Activated CD8-positive, alpha-beta memory T cell treated with anti-CD3 and anti-CD28 coated beads for 4 hours (primary cell): Measurements from ENCODE around the gene SLC38A2.
"Not testable (repeated sequence)": the region's sequence is repeated elsewhere in the genome, so short reads cannot be mapped to it uniquely, and the experiment has no call there.

Experiments used
- DNase-seq, 2 donors: peaks; one replicate each; pipeline ENCODE4 v3.0.0-alpha.2; 2020; ENCODE audit warnings: low read depth in 2 of 2

SLC38A2 gene

DNA sequence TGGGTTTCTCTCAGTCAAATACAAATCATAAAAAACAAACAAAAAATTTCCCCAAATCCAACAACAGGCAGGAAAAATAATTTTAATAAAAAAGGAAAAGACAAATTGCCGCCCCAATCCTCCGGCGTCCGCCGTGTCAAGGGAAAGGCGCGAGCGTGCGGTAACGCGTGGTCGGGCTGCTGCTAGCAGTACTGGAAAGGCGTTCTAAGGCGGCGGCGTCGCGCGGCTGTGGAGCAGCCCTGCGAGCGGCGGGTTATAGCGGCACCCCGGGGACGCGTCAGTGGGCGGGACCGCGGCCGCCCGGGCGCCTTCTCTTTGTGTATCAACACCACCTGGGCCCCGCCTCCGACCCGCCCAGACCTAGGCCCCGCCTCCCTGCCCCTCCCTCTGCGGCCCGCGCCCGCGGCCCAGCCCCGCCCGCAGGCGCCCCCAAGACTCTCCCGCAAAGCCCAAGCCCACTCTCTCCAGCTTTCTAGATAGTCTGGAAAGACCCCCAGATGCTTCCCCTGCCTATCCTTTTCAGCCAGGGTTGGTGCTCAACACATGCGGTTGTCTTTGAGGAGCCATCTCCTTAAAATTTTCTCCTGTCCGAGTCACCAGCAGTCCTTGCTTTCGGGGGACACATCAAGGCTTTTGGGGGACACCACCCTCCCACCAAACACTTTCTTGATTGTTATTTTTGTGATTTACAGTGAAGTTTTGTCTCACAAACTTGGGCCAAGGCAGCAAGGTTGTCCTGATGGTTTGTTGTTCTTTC is at the start of gene SLC38A2:
SLC38A2 (minus strand) TSS at position 230 of the 757 bp plus-strand sequence. CDS start 1,480 bp downstream, outside the sequence.
- peak; percentile 93 to 95 for DNase-seq

DNA sequence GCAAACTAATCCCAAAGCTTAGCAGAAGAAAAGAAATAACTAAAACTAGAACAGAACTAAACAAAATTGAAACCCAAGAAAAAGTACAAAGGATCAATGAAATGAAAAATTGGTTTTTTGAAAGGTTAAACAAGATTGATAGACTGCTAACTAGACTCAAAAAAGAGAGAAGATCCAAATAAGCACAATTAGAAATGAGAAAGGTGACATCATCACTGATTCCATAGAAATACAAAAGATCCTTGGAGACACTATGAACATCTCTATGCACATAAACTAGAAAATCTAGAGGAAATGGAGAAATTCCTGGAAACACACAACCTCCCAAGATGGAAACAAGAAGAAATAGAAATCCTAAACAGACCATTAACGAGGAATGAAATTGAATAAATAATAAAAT is 47.1 kb upstream of the SLC38A2 start:
- no peak for DNase-seq

DNA sequence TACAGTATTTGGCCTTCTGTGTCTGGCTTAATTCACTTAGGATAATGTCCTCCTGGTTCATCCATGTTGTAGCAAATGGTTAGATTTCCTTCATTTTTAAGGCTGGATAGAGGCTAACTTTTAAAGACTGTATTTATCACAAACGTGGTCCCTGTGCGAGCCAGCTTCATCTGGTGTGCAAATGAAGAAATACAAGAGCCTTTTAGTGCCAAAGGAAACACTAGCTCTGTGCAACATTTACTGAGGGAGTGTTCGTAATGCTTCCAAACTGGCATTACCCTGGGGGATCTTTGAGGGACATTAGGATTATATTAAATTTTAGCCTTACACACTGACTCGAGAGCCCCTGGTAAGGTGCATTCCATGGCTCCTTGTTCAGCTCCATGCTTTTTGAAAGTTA is 43.0 kb upstream of the SLC38A2 start:
- no peak for DNase-seq

DNA sequence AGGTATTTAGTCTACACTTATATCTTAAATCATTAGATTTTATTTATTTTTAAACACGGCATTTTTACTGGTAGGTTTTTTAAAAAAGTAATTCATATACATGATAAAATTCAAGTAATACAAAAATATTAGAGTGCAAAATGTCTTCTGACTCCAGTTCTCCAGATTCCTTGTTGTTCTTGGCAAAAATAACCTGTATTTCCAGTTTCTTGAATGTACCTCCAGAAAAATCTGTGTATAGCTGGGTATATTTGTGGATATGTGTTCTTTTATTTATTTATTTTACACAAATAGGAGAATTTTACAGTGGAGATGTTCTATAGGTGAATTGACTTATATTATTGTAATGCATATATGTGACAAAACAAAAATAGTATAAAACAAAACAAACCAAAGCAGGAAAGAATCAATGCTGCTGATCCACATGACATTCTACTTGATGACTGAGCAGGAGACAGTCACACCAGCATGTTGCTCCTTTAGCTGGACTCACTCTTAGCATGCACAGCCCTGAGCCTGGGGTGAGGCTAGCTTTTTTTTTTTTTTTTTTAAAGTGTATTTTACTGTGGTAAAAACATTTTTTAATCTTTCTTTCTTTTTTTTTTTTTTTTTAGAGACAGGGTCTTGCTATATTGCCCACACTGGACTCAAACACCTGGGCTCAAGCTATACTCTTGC is 42.2 kb upstream of the SLC38A2 start:
- DNase-seq, result no peak

DNA sequence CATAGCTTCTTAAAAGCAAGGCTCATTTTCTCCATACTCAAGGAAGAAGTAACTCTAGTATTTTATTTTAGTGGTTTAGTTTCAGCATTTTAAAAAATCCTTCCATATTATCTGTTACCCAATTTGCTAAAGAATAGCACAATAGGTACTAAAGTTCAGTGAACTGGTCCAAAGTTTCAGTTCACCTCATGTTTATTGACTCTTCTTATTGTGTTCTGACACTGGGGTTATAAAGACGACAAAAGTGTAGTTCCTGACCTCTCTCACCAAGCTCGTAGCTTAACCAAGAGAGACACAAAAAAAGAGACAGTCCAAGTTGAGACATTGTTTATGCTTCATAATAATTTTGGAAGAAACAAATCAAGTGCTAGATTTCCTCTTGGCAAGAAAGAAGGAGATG is 40.8 kb upstream of the SLC38A2 start:
- no peak for DNase-seq

DNA sequence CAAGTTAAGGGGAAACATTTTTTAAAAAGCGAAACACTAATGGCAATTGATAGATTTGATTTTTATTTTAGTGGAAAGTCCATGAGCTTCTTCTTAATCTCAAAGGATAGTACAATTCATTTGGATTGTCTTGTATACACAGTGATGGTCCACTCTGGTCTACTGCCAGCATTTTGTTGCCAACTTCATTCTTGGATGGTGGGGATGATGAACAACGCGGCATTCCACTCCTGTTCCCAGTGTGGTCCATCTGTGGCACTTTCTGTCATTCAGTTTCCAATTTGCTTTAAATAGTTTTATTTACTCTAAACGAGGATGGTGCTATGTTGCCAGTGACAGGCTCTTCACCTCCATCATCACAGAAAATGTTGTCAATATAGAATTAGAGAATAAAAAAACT is 40.3 kb upstream of the SLC38A2 start:
- DNase-seq, result no peak

DNA sequence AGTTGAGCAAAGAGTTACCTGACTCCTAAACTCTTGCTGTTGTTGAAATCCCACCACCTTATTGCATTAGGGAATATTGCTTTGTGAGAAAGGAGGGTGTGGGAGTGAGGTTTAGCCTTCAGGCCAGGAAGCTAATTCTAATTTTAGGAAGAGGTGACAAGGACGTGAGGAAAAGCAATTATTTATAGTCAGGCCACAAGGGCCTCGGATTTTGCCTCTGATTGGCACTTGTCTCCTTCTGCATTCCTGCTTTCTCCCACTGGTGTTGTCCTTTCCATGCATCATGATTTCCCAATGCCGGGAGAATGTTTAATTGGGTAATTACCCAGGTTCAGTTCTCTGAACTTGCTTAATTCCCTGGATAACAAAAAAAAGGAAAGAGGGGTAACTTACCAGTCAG is 37.9 kb upstream of the SLC38A2 start:
- no peak for DNase-seq

DNA sequence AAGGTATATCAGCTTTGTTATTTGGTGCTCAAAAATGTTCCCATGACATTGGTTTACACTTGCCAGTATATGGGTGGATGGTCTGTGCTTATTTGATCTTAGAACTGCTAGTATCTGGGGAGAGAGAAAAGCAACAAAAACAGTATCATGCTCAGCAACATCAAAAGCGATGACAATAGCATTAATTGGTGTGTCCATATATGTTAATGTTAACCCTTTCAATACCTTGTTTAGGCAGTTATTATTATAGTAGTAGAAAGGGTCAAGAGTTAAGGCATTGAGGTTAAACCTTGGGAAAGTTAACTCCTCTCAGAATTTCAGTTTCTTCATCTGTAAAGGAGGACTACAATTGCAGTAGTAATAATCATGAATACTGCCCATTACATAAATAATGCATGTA is 37.4 kb upstream of the SLC38A2 start:
- DNase-seq, result no peak

DNA sequence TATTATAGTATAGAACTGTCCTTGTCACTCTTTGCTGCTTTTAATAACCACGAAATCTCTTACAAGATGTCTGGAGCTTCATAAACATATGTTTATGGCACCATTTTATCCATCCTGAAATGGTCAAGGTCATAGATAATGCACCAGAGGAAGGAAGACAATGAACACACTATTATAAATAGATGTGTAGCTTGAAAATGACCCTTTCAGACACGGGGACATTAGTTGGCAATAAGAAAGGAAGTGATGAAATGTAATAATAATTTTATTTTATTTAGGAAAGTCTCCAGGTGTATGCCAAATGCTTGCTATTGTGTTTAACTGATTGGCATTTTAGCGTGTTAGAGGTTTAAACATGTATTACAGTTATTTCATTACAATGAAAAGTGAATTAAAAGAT is 36.8 kb upstream of the SLC38A2 start:
- no peak for DNase-seq

DNA sequence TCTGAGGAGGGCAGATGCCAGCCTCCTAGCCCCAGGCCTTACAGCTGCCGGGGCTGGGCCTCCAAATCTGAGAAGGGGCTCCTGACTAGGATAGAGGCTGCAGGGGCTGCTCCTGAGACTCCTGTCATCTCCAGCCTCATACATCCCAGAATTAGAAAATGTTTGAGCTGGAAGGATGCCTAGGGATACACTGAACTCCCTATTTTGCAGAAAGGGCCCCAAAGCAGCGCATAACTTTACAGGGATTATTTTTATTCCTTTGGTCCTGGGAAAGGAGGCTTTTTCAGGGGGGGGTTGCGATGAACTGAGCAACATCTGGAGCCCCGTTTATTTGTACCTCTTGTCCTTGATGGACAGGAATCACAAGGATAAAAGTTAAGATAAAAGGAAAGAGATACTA is 35.9 kb upstream of the SLC38A2 start:
- no peak for DNase-seq

DNA sequence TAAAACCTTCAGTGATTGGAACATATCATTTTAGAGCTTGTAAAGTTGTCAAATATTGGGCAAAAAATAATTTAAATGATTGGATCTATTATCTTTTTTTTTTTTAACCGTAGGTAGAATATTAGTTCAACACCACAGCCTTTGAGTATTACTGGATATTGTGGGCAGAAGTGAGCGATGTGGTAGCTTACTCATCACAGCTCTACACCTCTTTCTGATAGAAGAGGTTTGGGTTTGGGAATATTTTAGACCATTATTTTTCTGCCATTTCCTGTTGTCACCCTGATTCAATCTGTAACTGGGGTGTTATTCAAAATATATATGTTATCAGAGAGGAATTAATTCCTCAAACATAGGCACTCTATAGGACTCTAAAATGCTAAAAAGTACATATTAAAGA is 34.8 kb upstream of the SLC38A2 start:
- DNase-seq, result no peak

DNA sequence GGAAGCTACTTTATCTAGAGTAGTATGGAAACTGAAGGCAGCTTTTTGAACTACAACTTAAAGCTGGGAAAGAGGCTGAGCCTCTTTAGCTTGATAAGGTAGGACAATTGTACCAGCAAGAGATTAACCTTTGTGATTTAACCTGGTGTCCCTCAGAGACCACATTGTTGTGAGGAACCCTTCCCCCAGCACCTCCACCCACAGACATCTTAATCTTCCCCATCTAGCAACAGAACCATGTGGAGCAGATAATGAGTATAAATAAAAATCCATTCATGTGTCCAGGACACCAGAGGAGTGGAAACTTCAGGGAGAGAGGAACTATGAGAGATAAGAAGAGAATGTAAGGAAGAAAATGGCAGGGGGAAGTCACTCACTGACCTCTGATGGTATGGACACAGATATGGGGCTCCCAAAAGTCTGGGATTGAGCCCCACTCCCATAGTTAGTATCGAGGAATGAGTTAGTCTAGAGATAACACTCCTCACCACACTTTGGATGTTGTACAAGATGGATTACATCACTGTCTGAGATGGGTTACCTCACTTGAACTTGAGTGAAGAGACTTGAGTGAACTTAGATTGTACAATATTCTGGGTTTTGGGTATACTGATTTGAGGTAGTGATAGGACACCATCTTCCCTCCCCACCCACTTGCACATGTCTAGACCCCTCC is 33.9 kb upstream of the SLC38A2 start:
- no peak for DNase-seq

DNA sequence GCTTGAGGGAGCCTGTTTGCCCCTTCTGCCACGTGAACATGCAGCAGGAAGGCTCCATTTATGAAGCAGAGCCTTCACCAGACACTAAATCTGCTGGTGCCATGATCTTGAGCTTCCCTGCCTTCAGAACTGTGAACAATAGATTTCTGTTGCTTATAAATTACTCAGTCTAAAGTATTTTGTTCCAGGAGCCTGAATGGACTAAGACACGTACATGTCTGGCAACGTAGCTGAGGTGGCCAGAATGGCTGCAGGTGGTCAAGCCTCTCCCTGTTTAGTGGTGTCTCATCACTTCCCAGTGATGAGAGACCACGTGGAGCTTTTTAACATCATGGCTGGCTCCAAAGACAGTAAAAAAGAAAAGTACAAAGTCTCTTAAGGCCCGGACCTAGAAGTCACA is 32.2 kb upstream of the SLC38A2 start:
- no peak for DNase-seq

DNA sequence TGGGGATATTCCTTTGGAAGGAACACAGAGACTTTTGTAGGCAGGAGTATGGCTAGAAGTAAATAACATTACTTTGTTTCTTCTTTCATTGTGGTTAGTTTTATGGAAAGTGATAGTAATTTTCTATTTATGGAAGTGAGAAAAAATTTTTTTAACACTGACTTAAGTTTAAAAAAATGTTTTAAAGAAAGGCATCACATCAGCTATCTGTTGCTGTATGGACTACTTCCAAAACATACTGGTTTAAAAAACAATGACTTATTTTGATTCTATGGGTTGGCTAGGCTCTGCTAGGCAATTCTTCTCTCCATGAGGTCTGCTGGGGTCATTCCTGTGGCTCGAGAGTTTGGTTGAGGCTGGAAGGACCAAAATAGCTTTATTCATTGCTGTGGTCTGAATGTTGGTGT is 31.7 kb upstream of the SLC38A2 start:
- DNase-seq, result no peak

DNA sequence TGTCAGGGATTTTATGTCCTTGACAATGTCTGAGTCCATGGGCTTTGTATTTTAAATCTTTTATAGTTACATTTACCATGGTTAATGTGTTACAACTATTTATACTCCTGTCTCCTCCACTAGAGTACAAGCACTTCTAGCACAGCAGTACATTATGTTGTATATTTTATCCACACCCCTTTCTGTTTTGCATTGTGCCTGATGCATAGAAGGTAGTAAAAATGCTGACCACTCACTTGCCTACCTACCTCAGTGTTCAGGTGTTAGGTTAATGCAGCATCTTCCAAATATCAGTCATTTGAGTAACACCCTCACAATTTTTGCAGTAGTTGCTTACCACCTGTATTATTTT is 31.1 kb upstream of the SLC38A2 start:
- no peak for DNase-seq

DNA sequence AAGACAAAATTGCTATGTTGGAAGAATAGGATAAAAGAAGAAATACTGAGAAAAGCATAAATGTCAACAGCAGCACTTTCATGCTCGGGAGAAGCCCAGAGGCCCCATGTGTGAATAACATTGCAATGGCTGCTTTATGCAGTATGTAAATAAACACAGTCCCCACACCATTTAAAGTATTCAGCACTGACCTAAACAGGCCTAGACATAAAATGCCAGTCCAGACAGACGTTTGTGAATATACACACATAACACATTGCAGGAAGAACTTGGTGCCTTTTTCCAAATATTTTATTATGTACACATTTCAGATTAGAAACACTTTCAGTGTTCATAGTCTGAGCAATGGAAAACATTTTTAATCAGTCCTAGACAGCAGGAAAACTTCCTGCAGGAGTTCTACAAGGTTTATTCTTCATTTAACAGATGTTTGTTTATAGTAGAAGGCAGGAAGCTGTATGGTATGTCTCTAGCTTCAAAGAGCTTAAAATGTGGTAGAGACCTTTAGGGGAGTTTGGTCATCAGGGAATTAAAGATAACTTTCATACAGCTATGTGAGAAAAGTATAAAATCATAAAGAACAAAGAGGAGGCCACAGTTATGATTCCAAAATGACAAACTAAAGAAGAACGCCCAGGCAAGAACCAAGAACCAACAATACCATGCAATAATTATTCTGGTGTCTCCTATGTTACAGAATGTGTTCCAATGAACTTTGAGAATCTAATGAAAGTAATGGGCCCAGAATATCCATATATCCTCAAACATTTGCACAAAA is 30.6 kb upstream of the SLC38A2 start:
- DNase-seq, result no peak

DNA sequence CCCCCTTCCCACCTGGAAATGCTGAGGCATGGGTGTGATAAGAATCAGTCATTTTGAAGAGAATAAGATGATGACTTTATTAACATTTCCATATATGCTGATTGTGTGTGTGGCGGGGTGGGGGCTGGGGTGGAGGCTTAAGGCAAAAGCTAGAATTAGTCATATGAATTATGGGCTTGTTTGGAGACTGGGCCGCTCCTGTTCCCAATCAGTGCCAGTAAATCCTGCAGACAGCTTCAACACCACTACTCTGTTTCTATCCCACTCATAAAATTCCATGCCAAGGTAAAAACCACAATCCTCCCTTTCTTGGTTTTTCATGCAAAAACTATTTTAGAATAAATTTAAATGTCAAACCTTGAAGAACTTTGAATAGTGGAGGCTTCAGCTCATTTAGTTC is 29.9 kb upstream of the SLC38A2 start:
- no peak for DNase-seq

DNA sequence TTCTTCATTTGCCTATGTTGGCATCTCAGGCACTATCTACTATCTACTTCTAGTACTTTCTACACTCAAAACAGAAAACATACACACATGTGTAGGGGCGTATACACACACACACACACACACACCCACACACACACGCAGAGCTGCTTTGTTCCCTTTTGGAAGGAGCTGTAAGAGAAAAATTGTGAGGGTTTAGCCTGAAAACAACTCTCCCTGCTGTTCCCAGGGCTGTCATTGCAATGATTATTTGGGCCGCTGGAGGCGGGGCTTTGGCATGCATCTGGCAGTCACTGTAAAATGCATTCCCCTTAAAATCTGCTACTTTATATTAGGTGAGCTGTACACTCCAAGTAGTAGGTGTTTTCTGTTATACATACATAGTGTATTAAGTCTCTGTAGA is 29.1 kb upstream of the SLC38A2 start:
- DNase-seq, result no peak

DNA sequence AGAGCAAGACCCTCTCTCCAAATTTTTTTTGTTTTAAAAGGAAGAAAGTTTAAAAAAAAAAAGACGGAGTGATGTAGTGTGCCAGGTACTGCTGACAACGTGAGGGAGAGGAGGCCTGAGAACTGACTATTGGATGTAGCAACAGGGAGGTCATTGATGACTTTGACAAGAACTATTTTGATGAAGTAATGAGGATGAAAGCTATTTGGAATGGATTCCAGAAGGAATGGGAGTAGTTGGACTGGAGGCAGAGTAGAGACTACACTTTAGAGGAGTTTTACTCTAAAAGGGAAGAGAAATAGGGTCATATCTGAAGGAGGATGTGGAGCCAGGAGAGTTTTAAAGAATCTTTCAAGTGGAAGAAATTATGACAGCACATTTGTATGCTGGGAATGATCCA is 27.8 kb upstream of the SLC38A2 start:
- DNase-seq, result no peak

DNA sequence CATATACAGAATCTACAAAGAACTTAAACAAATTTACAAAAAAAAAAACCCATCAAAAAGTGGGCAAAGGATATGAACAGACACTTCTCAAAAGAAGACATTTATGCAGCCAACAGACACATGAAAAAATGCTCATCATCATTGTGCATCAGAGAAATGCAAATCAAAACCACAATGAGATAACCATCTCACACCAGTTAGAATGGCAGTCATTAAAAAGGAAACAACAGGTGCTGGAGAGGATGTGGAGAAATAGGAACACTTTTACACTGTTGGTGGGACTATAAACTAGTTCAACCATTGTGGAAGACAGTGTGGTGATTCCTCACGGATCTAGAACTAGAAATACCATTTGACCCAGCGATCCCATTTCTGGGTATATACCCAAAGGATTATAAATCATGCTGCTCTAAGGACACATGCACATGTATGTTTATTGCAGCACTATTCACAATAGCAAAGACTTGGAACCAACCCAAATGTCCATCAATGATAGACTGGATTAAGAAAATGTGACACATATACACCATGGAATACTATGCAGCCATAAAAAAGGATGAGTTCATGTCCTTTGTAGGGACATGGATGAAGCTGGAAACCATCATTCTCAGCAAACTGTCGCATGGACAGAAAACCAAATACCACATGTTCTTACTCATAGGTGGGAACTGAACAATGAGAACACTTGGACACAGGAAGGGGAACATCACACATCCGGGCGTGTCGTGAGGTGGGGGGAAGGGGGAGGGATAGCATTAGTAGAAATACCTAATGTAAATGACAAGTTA is 27.1 kb upstream of the SLC38A2 start:
- not testable (repeated sequence) for DNase-seq

DNA sequence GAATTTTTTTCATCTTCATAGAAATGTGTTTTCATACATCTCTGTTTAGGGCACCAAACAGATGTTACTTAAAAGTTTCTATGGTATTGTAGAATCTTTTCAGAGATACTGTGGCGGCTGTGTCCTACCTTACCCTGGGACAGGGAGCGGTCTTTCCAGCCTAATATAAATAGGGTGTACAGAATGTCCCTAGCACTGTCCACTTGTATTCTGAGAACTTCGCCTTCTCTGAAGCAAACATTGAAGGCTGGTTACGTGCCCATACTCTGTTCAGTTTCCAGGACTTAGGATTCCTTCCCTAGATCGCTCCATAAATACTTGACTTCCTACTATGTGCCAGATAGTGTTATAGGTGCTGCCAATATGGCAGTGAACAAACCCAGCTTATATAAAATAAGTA is 24.3 kb upstream of the SLC38A2 start:
- no peak for DNase-seq

DNA sequence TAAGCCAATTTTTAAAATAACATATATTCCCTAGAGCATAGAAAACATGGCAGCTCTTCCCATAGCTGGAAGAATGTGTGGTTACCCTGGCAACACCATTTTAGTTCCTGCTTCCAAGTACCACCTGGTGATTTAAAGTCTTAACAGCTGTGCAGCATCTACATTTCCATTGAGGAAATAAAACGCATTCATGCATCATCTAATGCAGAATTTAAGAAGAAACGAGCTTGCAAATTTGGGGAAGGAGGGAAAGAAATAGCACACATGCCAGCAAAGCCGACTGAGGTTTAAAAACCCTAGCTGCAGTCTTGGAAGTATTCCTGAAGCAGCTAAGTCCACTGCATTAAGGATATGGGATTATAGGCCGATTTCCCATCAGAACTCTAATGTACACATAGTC is 22.8 kb upstream of the SLC38A2 start:
- no peak for DNase-seq
